ENCODE results near the gene ARNT2. TPM values are rescaled to one million over a fixed set of nuclear protein-coding genes. Genes with fewer than 3 reads are reported as not detected.

ARNT2 gene
- total RNA-seq, 2 experiments from 2014 or later = 0.34 TPM; not detected in 1

DNA sequence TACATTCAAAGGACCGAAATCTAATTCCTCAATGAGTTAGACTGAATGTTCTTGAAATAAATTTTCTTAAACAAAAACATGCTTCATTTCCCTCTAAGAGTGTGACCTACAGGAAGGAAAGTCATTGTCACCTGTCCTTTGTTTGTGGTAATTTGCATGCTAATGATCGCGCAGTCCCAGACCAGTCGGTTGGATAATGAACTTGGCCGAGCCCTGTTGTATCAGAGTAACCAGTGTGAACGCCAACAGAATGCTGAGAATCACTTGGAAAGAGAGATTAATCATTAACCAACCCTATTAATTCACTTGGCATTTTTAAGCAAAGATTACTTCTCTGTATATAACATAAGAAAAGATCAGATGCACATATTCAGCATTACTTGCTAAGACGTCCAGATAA lies 8.1 kb upstream of the ARNT2 start:
- CTCF ChIA-PET = no interaction called here
- no peak for ATAC-seq
- peaks cover 12% of the 10 kb centered on the region for H3K27me3 Mint-ChIP-seq
- TF ChIP-seq, protein P1, sequence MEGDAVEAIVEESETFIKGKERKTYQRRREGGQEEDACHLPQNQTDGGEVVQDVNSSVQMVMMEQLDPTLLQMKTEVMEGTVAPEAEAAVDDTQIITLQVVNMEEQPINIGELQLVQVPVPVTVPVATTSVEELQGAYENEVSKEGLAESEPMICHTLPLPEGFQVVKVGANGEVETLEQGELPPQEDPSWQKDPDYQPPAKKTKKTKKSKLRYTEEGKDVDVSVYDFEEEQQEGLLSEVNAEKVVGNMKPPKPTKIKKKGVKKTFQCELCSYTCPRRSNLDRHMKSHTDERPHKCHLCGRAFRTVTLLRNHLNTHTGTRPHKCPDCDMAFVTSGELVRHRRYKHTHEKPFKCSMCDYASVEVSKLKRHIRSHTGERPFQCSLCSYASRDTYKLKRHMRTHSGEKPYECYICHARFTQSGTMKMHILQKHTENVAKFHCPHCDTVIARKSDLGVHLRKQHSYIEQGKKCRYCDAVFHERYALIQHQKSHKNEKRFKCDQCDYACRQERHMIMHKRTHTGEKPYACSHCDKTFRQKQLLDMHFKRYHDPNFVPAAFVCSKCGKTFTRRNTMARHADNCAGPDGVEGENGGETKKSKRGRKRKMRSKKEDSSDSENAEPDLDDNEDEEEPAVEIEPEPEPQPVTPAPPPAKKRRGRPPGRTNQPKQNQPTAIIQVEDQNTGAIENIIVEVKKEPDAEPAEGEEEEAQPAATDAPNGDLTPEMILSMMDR (IDR thresholded peaks at IDR 0.05) = no peak
- no peaks in the 10 kb centered on the region for H3K9me3 Mint-ChIP-seq
- H3K36me3 Mint-ChIP-seq (ENCODE audit: low read depth) = no peaks in the 10 kb centered on the region
- no peak overlapping the region for H3K27ac Mint-ChIP-seq
- DNase-seq = no peak
- H3K4me1 Mint-ChIP-seq (ENCODE audit: low read depth) = no peaks in the 10 kb centered on the region
- intact Hi-C loops (cut with micrococcal nuclease) = no loop called here
- H3K4me3 Mint-ChIP-seq = no peak overlapping the region
- POLR2A ChIA-PET = no interaction called here

DNA sequence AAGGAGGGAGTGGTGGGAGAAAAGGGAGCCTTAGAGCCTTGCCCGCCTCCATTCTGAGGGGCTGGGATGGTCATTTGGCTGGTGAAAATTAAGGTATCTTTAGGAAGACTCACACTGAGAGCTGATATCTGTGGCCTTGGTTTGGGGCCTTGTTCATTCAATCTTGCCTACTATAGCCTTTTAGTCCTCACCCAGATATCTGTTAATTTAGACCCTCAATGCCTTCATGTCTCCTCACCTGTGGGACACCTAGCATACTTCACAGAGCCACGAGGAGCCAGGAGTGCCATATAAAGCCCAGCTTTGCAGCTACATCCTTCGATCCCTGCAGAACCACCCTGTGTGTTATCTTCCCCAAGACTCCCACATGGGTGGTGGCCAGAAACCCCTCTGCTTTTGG lies 4.7 kb upstream of the ARNT2 start:
- H3K27me3 Mint-ChIP-seq = peaks cover 32% of the 10 kb centered on the region

DNA sequence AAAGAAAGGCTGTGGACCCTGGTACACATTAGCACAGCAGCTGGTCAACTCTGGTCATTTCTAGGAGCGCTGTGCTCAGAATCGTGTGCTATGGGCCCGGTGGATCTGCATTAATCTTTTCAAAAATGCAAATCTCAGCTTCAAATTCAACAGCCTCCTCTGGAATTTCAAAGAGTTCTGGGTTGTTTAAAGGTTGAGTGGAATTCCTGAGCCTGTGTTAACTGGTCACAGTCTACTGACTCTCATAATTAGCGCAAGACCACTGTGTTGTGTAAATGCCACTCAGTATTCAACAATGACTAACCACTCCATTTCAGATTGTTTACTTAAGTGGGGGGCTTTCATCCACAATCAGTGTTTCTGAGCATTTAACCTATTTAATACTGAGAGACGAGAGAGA lies 2.7 kb upstream of the ARNT2 start:
- intact Hi-C loops (cut with micrococcal nuclease) = no loop called here
- H3K4me3 Mint-ChIP-seq = no peak overlapping the region
- peaks cover 47% of the 10 kb centered on the region for H3K27me3 Mint-ChIP-seq
- no peak for ATAC-seq
- no peaks in the 10 kb centered on the region for H3K9me3 Mint-ChIP-seq
- ChIA-PET CTCF (no interaction called here), POLR2A (no interaction called here)
- peaks cover 6% of the 10 kb centered on the region for H3K4me1 Mint-ChIP-seq (ENCODE audit: low read depth)
- TF ChIP-seq, protein P1 (IDR thresholded peaks at IDR 0.05) = no peak
- DNase-seq = no peak
- H3K36me3 Mint-ChIP-seq (ENCODE audit: low read depth) = no peaks in the 10 kb centered on the region
- no peak overlapping the region for H3K27ac Mint-ChIP-seq

More for the DNA sequence above, 4.7 kb upstream of the ARNT2 start:
- Mint-ChIP-seq H3K27ac (no peak overlapping the region), H3K4me3 (no peak overlapping the region), H3K36me3 (ENCODE audit: low read depth) (no peaks in the 10 kb centered on the region), H3K4me1 (ENCODE audit: low read depth) (no peaks in the 10 kb centered on the region), H3K9me3 (no peaks in the 10 kb centered on the region)
- ChIA-PET CTCF (interaction anchor here (1.2 kb wide), 1 partner anchor 56 kb away, joined by 3 read pairs; no protein-coding TSS in a partner anchor), POLR2A (interaction anchor here (0.8 kb wide), 1 partner anchor 197 kb away, joined by 3 read pairs; no protein-coding TSS in a partner anchor)
- TF ChIP-seq, protein P1 (IDR thresholded peaks at IDR 0.05) = no peak
- no peak for DNase-seq
- intact Hi-C loops (cut with micrococcal nuclease) = no loop called here
- no peak for ATAC-seq

DNA sequence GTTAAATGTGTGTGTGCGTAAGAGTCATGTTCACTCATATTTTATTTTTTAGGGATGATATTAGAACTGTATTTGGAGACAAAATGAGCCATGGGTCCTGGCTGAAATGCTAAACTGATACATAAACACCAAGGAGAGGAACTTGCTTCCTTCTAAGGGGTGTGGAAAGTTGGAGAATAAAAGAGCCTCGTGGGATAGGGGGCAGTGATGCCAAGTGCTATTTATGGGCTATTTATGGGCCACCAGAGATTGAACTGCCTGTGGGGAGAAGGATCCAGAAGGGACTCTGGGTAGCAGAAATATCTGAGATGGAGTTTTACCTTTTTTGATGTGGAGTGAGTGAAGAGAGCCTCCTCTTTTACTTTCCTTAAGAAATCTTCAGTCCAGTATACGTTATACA lies 1.8 kb upstream of the ARNT2 start:
- ATAC-seq (no peak), DNase-seq (no peak)
- ChIA-PET CTCF (no interaction called here), POLR2A (no interaction called here)
- H3K36me3 Mint-ChIP-seq (ENCODE audit: low read depth) = no peaks in the 10 kb centered on the region
- peaks cover 6% of the 10 kb centered on the region for H3K4me1 Mint-ChIP-seq (ENCODE audit: low read depth)
- H3K9me3 Mint-ChIP-seq = no peaks in the 10 kb centered on the region
- H3K27ac Mint-ChIP-seq = no peak overlapping the region
- TF ChIP-seq, protein P1 (IDR thresholded peaks at IDR 0.05) = no peak
- no peak overlapping the region for H3K4me3 Mint-ChIP-seq
- intact Hi-C loops (cut with micrococcal nuclease) = no loop called here
- H3K27me3 Mint-ChIP-seq = peaks cover 51% of the 10 kb centered on the region

DNA sequence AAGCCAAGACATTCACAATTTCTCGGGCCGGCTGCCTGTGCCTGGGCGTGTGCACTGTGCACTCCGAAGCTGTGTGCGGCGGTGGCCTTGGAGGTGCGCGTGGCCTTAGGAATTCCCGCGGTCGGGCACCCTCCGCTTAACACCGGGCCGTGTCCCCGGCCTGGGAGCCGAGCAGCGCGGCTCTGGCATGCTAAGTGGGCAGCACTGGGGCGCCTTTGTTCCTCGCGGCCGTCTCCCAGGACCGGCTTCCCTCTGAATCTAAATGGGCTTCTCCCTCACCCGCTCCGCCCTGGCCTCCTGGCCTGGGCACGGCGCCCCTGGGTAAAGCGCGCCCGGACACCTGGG lies 498 bp upstream of the ARNT2 start:
- Mint-ChIP-seq H3K27me3 (peaks cover 55% of the 10 kb centered on the region), H3K27ac (no peak overlapping the region), H3K9me3 (no peaks in the 10 kb centered on the region), H3K36me3 (ENCODE audit: low read depth) (no peaks in the 10 kb centered on the region), H3K4me3 (no peak overlapping the region), H3K4me1 (ENCODE audit: low read depth) (peaks cover 6% of the 10 kb centered on the region)
- intact Hi-C loops (cut with micrococcal nuclease) = no loop called here
- DNase-seq (no peak), ATAC-seq (no peak)
- ChIA-PET POLR2A (no interaction called here), CTCF (no interaction called here)
- TF ChIP-seq, protein P1 (IDR thresholded peaks at IDR 0.05) = no peak

Data from activated CD8-positive, alpha-beta T cell treated with anti-CD3 and anti-CD28 coated beads for 36 hours (primary cell).